Endodermal cell (in vitro differentiated cells): Measurements from ENCODE around the gene CFB. TPM values are rescaled to one million over a fixed set of nuclear protein-coding genes. Genes with fewer than 3 reads are reported as not detected.
"Not testable (repeated sequence)": the region's sequence is repeated elsewhere in the genome, so short reads cannot be mapped to it uniquely, and the experiment has no call there.

Experiments
- DNase-seq: peaks from one replicate; pipeline ENCODE4 v3.0.0-alpha.2; 2017
- H3K27ac ChIP-seq: 2 replicates; pipeline ENCODE4 v1.5.1; 2013; ENCODE audit warnings: mild to moderate bottlenecking, low read depth, low read length, moderate library complexity
- H3K27me3 ChIP-seq: 2 replicates; pipeline ENCODE4 v1.6.1; 2013; ENCODE audit warnings: mild to moderate bottlenecking, low read length, moderate library complexity; ENCODE audit not compliant: insufficient read depth, control insufficient read depth, poor library complexity, severe bottlenecking
- H3K36me3 ChIP-seq: 2 replicates; pipeline ENCODE4 v1.7.0; 2013; ENCODE audit warnings: mild to moderate bottlenecking, low read length, moderate library complexity; ENCODE audit not compliant: control insufficient read depth, insufficient read depth
- H3K4me1 ChIP-seq: one replicate; pipeline ENCODE4 v1.7.0; 2013; ENCODE audit warnings: low read length; ENCODE audit not compliant: control insufficient read depth, insufficient read depth
- H3K4me3 ChIP-seq: 2 replicates; pipeline ENCODE4 v1.5.1; 2013; ENCODE audit warnings: mild to moderate bottlenecking, low read length, moderate library complexity
- H3K9ac ChIP-seq: 2 replicates; pipeline ENCODE4 v1.6.1; 2013; ENCODE audit warnings: mild to moderate bottlenecking, low read length, moderate library complexity; ENCODE audit not compliant: poor library complexity, severe bottlenecking; ENCODE audit errors: extremely low read depth
- H3K9me3 ChIP-seq: 2 replicates; pipeline ENCODE4 v1.6.1; 2013; ENCODE audit warnings: mild to moderate bottlenecking, low read length, moderate library complexity; ENCODE audit not compliant: control insufficient read depth
- H3K27ac Mint-ChIP-seq: 2 replicates; pipeline ENCODE4 v1.8.0; 2020; ENCODE audit warnings: mixed read lengths
- H3K27me3 Mint-ChIP-seq: 2 replicates; pipeline ENCODE4 v1.8.0; 2021; ENCODE audit warnings: mild to moderate bottlenecking, mixed read lengths; ENCODE audit not compliant: insufficient read depth
- H3K36me3 Mint-ChIP-seq: 2 replicates; pipeline ENCODE4 v1.8.0; 2020; ENCODE audit warnings: low read depth, mixed read lengths
- H3K4me1 Mint-ChIP-seq: 2 replicates; pipeline ENCODE4 v1.8.0; 2020; ENCODE audit warnings: mixed read lengths
- H3K4me3 Mint-ChIP-seq: 2 replicates; pipeline ENCODE4 v1.8.0; 2020; ENCODE audit warnings: mild to moderate bottlenecking, moderate library complexity, mixed read lengths
- H3K9me3 Mint-ChIP-seq: 2 replicates; pipeline ENCODE4 v1.8.0; 2020; ENCODE audit warnings: mild to moderate bottlenecking, mixed read lengths
- CTCF ChIP-seq: fragments of 200-600 bp; sonication (generic); conservative IDR thresholded peaks from 2 replicates; pipeline ENCODE4 v1.5.0; 2021; ENCODE audit warnings: antibody characterized with exemption, mild to moderate bottlenecking
- WGBS, 2 experiments: methylation state at CpG; one replicate each; pipeline versions ENCODE4 v1.1.5 to v1.1.7; 2013; ENCODE audit warnings: missing lambda C conversion rate in 2 of 2, mixed read lengths in 1 of 2; ENCODE audit not compliant: insufficient coverage in 1 of 2, insufficient read length in 1 of 2; 5-methylcytosine and 5-hydroxymethylcytosine counted together
- total RNA-seq, 2 donors: library from RNA; stranded (reverse); fragmentation: NEBNext Ultra II Directional in 1 of 2; extraction: Animal tissue kit (Norgen Biotek cat#: 25700) in 1 of 2; gene quantifications; 2 replicates in 1 of 2; 3 replicates in 1 of 2; pipeline ENCODE4 v1.2.1, GENCODE V29; 2021

Gene CFB
- total RNA-seq, 2 donors from 2014 or later: 0.51 to 0.66 TPM

GRCh38 chr6:31978831-31979230 lies 32.9 kb downstream of the CFB start:
- Histone ChIP-seq H3K27ac (no peak overlapping the region), H3K9me3 (peaks cover 11% of the 10 kb centered on the region), H3K9ac (no peak overlapping the region), H3K4me1 (no peaks in the 10 kb centered on the region), H3K27me3 (no peaks in the 10 kb centered on the region), H3K4me3 (no peak overlapping the region), H3K36me3 (peaks cover 12% of the 10 kb centered on the region)
- Mint-ChIP-seq H3K4me1 (no peaks in the 10 kb centered on the region), H3K27ac (no peak overlapping the region), H3K27me3 (no peaks in the 10 kb centered on the region), H3K4me3 (no peak overlapping the region), H3K9me3 (peaks cover 29% of the 10 kb centered on the region), H3K36me3 (peaks cover 32% of the 10 kb centered on the region)
- TF ChIP-seq CTCF: no peak
- 85 to 88% methylated on average over 4 to 5 of the region's 5 CpGs for WGBS, 2 experiments
- no peak for DNase-seq

- peaks cover 27% of the 10 kb centered on the region for H3K36me3 Mint-ChIP-seq
- no peak overlapping the region for H3K4me3 ChIP-seq
- no peak overlapping the region for H3K27ac ChIP-seq
- H3K9me3 Mint-ChIP-seq: peaks cover 25% of the 10 kb centered on the region
- no peak overlapping the region for H3K27ac Mint-ChIP-seq
- no peak for TF ChIP-seq CTCF
- H3K9me3 ChIP-seq: peaks cover 11% of the 10 kb centered on the region
- H3K27me3 ChIP-seq: no peaks in the 10 kb centered on the region
- no peak overlapping the region for H3K4me3 Mint-ChIP-seq
- no peak overlapping the region for H3K9ac ChIP-seq
- no peak for DNase-seq
- H3K4me1 Mint-ChIP-seq: no peaks in the 10 kb centered on the region
- peaks cover 12% of the 10 kb centered on the region for H3K36me3 ChIP-seq
- H3K4me1 ChIP-seq: no peaks in the 10 kb centered on the region
- WGBS, 2 experiments: 91 to 97% methylated on average over 3 of the region's 3 CpGs
- H3K27me3 Mint-ChIP-seq: no peaks in the 10 kb centered on the region
Observed at GRCh38 chr6:31979238-31979898, 33.5 kb downstream of the CFB start.

GRCh38 chr6:31980195-31980876 lies 34.4 kb downstream of the CFB start:
- H3K9ac ChIP-seq: not testable (repeated sequence)

GRCh38 chr6:31980998-31981397 lies 35.1 kb downstream of the CFB start:
- Mint-ChIP-seq H3K9me3 (peaks cover 13% of the 10 kb centered on the region), H3K36me3 (peaks cover 15% of the 10 kb centered on the region)
- H3K4me1 ChIP-seq, H3K27me3 Mint-ChIP-seq, H3K27me3 ChIP-seq, DNase-seq, H3K4me3 ChIP-seq, H3K4me1 Mint-ChIP-seq, H3K27ac ChIP-seq, H3K4me3 Mint-ChIP-seq, H3K9ac ChIP-seq, H3K9me3 ChIP-seq, H3K27ac Mint-ChIP-seq: not testable (repeated sequence)
- no CpG with 5 or more reads among the region's 5 CpGs for WGBS, 2 experiments
- H3K36me3 ChIP-seq: peaks cover 12% of the 10 kb centered on the region

More at GRCh38 chr6:31980195-31980876, 34.4 kb downstream of the CFB start:
- DNase-seq, H3K4me3 ChIP-seq, H3K9me3 ChIP-seq, H3K27ac Mint-ChIP-seq, H3K4me3 Mint-ChIP-seq, H3K4me1 ChIP-seq, H3K27me3 Mint-ChIP-seq, H3K27me3 ChIP-seq, H3K27ac ChIP-seq, H3K4me1 Mint-ChIP-seq: not testable (repeated sequence)
- H3K36me3 Mint-ChIP-seq: peaks cover 18% of the 10 kb centered on the region
- H3K9me3 Mint-ChIP-seq: peaks cover 16% of the 10 kb centered on the region
- H3K36me3 ChIP-seq: peaks cover 12% of the 10 kb centered on the region
- 95 to 100% methylated on average over 1 to 11 of the region's 13 CpGs for WGBS, 2 experiments

GRCh38 chr6:31981744-31982143 lies 35.8 kb downstream of the CFB start, which contains the start of gene C4A:
C4A (plus strand) TSS chr6:31982057; CDS start chr6:31982108, 51 bp downstream.
- not testable (repeated sequence) for H3K27me3 ChIP-seq, H3K9me3 ChIP-seq, H3K27ac ChIP-seq, H3K9ac ChIP-seq, H3K4me3 Mint-ChIP-seq, H3K27ac Mint-ChIP-seq, H3K4me1 ChIP-seq, H3K4me3 ChIP-seq, H3K4me1 Mint-ChIP-seq, H3K9me3 Mint-ChIP-seq, DNase-seq, H3K27me3 Mint-ChIP-seq
- H3K36me3 Mint-ChIP-seq: peaks cover 13% of the 10 kb centered on the region
- WGBS, 2 experiments: no CpG with 5 or more reads among the region's 7 CpGs
- H3K36me3 ChIP-seq: peaks cover 12% of the 10 kb centered on the region
